Tibial artery (tissue), 4 donors: Measurements from ENCODE around the gene TMEM238.
"Not testable (repeated sequence)": the region's sequence is repeated elsewhere in the genome, so short reads cannot be mapped to it uniquely, and the experiment has no call there.

Source experiments
- DNase-seq, 2 donors: peaks; one replicate each; pipeline ENCODE4 v3.0.0-alpha.2; 2019
- H3K27ac ChIP-seq, 2 donors: fragments of 200-600 bp; sonication (generic) in 1 of 2; 1 replicate in 1 of 2; 2 replicates in 1 of 2; pipeline ENCODE4 v1.5.1; 2018 to 2019; ENCODE audit warnings: mild to moderate bottlenecking in 1 of 2
- H3K27me3 ChIP-seq, 2 donors: fragments of 200-600 bp; sonication (generic) in 1 of 2; one replicate each; pipeline versions ENCODE4 v1.5.1 to v1.6.0; 2016 to 2019
- H3K36me3 ChIP-seq, 3 donors: fragments of 200-600 bp; sonication (generic) in 2 of 3; one replicate each; pipeline ENCODE4 v1.5.1; 2016 to 2019; ENCODE audit warnings: mild to moderate bottlenecking in 2 of 3
- H3K4me1 ChIP-seq, 4 donors: fragments of 200-600 bp; sonication (generic) in 2 of 4; 1 replicate in 3 of 4; 2 replicates in 1 of 4; pipeline ENCODE4 v1.5.1; 2016 to 2019
- H3K4me3 ChIP-seq, 2 donors: fragments of 200-600 bp; sonication (generic) in 1 of 2; 1 replicate in 1 of 2; 2 replicates in 1 of 2; pipeline ENCODE4 v1.5.1; 2018 to 2019; ENCODE audit warnings: mild to moderate bottlenecking in 2 of 2
- H3K9me3 ChIP-seq, 3 donors: fragments of 200-600 bp; sonication (generic) in 1 of 3; one replicate each; pipeline ENCODE4 v1.5.1; 2016 to 2019
- intact Hi-C: fragments of 100-400 bp; cut with DNase I; formaldehyde crosslinking; loops from one replicate; pipeline ENCODE4 v1.15.0; 2023; ENCODE audit warnings: low total_unique reads
- TF ChIP-seq, protein P1 (sequence below), 2 experiments: fragments of 200-600 bp in 1 of 2; fragments of 450-650 bp in 1 of 2; IDR thresholded peaks; one replicate each; pipeline ENCODE4 v1.5.1; 2017 to 2019; ENCODE audit warnings: antibody characterized with exemption in 2 of 2, mild to moderate bottlenecking in 1 of 2, moderate library complexity in 1 of 2

Gene TMEM238

GRCh38 chr19:55424518-55424917 lies 40.4 kb upstream of the TMEM238 start:
- intact Hi-C loops: no loop called here
- Histone ChIP-seq H3K27ac (no peak overlapping the region), H3K4me1 (no peaks in the 10 kb centered on the region), H3K27me3 (peaks cover 0 to 60% of the 10 kb centered on the region in 2 donors), H3K4me3 (no peak overlapping the region), H3K9me3 (no peaks in the 10 kb centered on the region), H3K36me3 (no peaks in the 10 kb centered on the region)
- TF ChIP-seq, protein P1, sequence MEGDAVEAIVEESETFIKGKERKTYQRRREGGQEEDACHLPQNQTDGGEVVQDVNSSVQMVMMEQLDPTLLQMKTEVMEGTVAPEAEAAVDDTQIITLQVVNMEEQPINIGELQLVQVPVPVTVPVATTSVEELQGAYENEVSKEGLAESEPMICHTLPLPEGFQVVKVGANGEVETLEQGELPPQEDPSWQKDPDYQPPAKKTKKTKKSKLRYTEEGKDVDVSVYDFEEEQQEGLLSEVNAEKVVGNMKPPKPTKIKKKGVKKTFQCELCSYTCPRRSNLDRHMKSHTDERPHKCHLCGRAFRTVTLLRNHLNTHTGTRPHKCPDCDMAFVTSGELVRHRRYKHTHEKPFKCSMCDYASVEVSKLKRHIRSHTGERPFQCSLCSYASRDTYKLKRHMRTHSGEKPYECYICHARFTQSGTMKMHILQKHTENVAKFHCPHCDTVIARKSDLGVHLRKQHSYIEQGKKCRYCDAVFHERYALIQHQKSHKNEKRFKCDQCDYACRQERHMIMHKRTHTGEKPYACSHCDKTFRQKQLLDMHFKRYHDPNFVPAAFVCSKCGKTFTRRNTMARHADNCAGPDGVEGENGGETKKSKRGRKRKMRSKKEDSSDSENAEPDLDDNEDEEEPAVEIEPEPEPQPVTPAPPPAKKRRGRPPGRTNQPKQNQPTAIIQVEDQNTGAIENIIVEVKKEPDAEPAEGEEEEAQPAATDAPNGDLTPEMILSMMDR (IDR thresholded peaks at IDR 0.05): no peak
- DNase-seq: no peak

GRCh38 chr19:55423225-55424005 lies 39.3 kb upstream of the TMEM238 start:
- DNase-seq: no peak
- TF ChIP-seq, protein P1 (IDR thresholded peaks at IDR 0.05): no peak
- no peak overlapping the region for H3K4me3 ChIP-seq
- no peaks in the 10 kb centered on the region for H3K36me3 ChIP-seq
- H3K27ac ChIP-seq: no peak overlapping the region
- peaks cover 0 to 60% of the 10 kb centered on the region in 2 donors for H3K27me3 ChIP-seq
- no peaks in the 10 kb centered on the region for H3K9me3 ChIP-seq
- intact Hi-C loops: no loop called here
- no peaks in the 10 kb centered on the region for H3K4me1 ChIP-seq

GRCh38 chr19:55421281-55421680 lies 37.2 kb upstream of the TMEM238 start:
- H3K4me3 ChIP-seq, H3K4me1 ChIP-seq, H3K36me3 ChIP-seq, DNase-seq, H3K27ac ChIP-seq, H3K9me3 ChIP-seq, intact Hi-C loops: not testable (repeated sequence)
- H3K27me3 ChIP-seq: peaks cover 0 to 56% of the 10 kb centered on the region in 2 donors

- H3K27me3 ChIP-seq: peaks cover 0 to 56% of the 10 kb centered on the region in 2 donors
- TF ChIP-seq, protein P1 (IDR thresholded peaks at IDR 0.05): no peak
- no peaks in the 10 kb centered on the region for H3K36me3 ChIP-seq
- H3K9me3 ChIP-seq: no peaks in the 10 kb centered on the region
- DNase-seq: no peak
- H3K27ac ChIP-seq: no peak overlapping the region
- H3K4me1 ChIP-seq: no peaks in the 10 kb centered on the region
- intact Hi-C loops: loop anchor here (10.0 kb wide), 1 partner anchor 125 kb away; no protein-coding TSS in a partner anchor
- H3K4me3 ChIP-seq: no peak overlapping the region
Measured at GRCh38 chr19:55419624-55420236, 35.6 kb upstream of the TMEM238 start.

DNA sequence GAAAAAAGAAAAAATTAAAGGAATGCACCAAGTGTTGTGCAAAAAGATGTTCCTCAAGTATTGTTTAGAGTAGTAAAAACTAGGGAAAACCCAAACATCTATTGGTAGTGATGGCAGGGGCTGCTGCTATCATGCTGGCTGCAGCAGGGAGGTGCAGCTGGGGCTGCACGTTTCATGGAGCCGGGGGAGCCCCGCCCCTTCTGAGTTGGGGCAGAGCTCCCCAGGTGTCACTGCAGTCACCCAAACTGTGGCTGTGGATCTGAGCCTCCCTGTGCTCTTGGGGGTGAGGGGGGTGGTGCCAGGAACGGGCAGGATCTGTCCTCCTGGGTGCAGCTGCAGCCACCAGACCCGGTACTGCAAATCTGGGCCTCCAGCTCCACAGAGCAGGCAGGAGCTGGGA lies 35.0 kb upstream of the TMEM238 start:
- TF ChIP-seq, protein P1 (IDR thresholded peaks at IDR 0.05): no peak
- H3K9me3 ChIP-seq: no peaks in the 10 kb centered on the region
- peaks cover 0 to 50% of the 10 kb centered on the region in 2 donors for H3K27me3 ChIP-seq
- no peak overlapping the region for H3K27ac ChIP-seq
- H3K4me1 ChIP-seq: no peaks in the 10 kb centered on the region
- H3K36me3 ChIP-seq: no peaks in the 10 kb centered on the region
- DNase-seq: no peak
- intact Hi-C loops: loop anchor here (10.0 kb wide), 1 partner anchor 124 kb away; no protein-coding TSS in a partner anchor
- H3K4me3 ChIP-seq: no peak overlapping the region

DNA sequence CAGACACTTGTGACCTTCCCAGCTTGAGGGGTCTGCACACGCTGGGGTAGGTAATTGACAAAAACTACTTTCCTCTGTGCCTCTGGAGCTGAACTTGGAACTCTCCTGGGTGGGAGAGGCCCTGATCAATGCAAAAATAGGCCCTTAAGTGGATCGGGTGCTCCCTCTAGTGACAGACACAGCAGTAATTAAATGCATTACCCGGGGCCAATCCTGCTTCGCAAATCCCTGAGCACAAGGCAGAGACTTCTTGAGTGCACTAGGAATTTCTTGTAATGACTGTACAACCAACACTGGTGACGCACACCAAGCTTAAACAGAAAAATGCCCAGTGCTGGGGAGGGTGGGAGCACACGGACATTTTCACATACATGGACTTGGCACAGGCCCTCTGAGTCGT lies 34.1 kb upstream of the TMEM238 start:
- no peak for DNase-seq
- Histone ChIP-seq H3K9me3 (no peaks in the 10 kb centered on the region), H3K27me3 (peaks cover 0 to 44% of the 10 kb centered on the region in 2 donors), H3K27ac (no peak overlapping the region), H3K4me3 (no peak overlapping the region), H3K4me1 (no peaks in the 10 kb centered on the region), H3K36me3 (no peaks in the 10 kb centered on the region)
- intact Hi-C loops: loop anchor here (10.0 kb wide), 1 partner anchor 123 kb away; no protein-coding TSS in a partner anchor
- TF ChIP-seq, protein P1 (IDR thresholded peaks at IDR 0.05): peak; percentile 47 to 48
